Retinal pigment epithelial cell (primary cell): ENCODE data around the gene RCOR1.
"Not testable (repeated sequence)": the region's sequence is repeated elsewhere in the genome, so short reads cannot be mapped to it uniquely, and the experiment has no call there.

Source experiments
- DNase-seq: peaks from one replicate; pipeline ENCODE4 v3.0.0-alpha.2; 2010; ENCODE audit warnings: low read depth
- H3K4me3 ChIP-seq: 2 replicates; pipeline ENCODE4 v1.5.1; 2011; ENCODE audit warnings: mild to moderate bottlenecking, low read length, control low read depth, moderate library complexity
- CTCF ChIP-seq: conservative IDR thresholded peaks from 2 replicates; pipeline ENCODE4 v1.5.1; 2011; ENCODE audit warnings: low read depth, low read length, control low read depth, inconsistent platforms

RCOR1 gene

GRCh38 chr14:102759456-102760187 lies 167.2 kb downstream of the RCOR1 start:
- no peak overlapping the region for H3K4me3 ChIP-seq
- TF ChIP-seq CTCF: no peak
- DNase-seq: no peak

GRCh38 chr14:102760496-102761193 lies 168.2 kb downstream of the RCOR1 start:
- H3K4me3 ChIP-seq: no peak overlapping the region
- no peak for TF ChIP-seq CTCF
- no peak for DNase-seq

- DNase-seq: no peak
- no peak for TF ChIP-seq CTCF
- no peak overlapping the region for H3K4me3 ChIP-seq
These were observed 168.8 kb downstream of the RCOR1 start for GRCh38 chr14:102761206-102761605.

- TF ChIP-seq CTCF: no peak
- H3K4me3 ChIP-seq: no peak overlapping the region
- no peak for DNase-seq
These were observed 171.8 kb downstream of the RCOR1 start for GRCh38 chr14:102764220-102764671.

- DNase-seq, H3K4me3 ChIP-seq: not testable (repeated sequence)
These were observed 173.3 kb downstream of the RCOR1 start for GRCh38 chr14:102765770-102766169.

- no peak for TF ChIP-seq CTCF
- H3K4me3 ChIP-seq: no peak overlapping the region
- DNase-seq: no peak
These were observed 176.0 kb downstream of the RCOR1 start for GRCh38 chr14:102768223-102769048.

GRCh38 chr14:102769049-102769327 lies 176.5 kb downstream of the RCOR1 start:
- TF ChIP-seq CTCF: no peak
- DNase-seq: no peak
- H3K4me3 ChIP-seq: no peak overlapping the region
